Stomach smooth muscle (tissue), 2 donors: Measurements from ENCODE around the gene AP5S1.
A peak's percentile ranks its signal among the peaks of the same experiment; 100 is the strongest.

Experiments
- H3K27ac ChIP-seq: one replicate; pipeline ENCODE4 v1.7.0; 2013; ENCODE audit warnings: mild to moderate bottlenecking, low read length, inconsistent platforms
- H3K27me3 ChIP-seq, 2 donors: one replicate each; pipeline ENCODE4 v1.7.0; 2013; ENCODE audit warnings: low read length in 2 of 2; ENCODE audit not compliant: insufficient read depth in 2 of 2, control insufficient read depth in 1 of 2
- H3K36me3 ChIP-seq, 2 donors: one replicate each; pipeline ENCODE4 v1.7.0; 2013; ENCODE audit warnings: low read length in 2 of 2; ENCODE audit not compliant: control insufficient read depth in 2 of 2, insufficient read depth in 2 of 2
- H3K4me1 ChIP-seq: one replicate; pipeline ENCODE4 v1.7.0; 2013; ENCODE audit warnings: low read length; ENCODE audit not compliant: control insufficient read depth, insufficient read depth
- H3K4me3 ChIP-seq, 2 donors: one replicate each; pipeline ENCODE4 v1.7.0; 2013; ENCODE audit warnings: low read length in 2 of 2
- H3K9ac ChIP-seq, 2 donors: one replicate each; pipeline ENCODE4 v1.7.0; 2013; ENCODE audit warnings: low read length in 2 of 2, mild to moderate bottlenecking in 1 of 2
- H3K9me3 ChIP-seq, 2 donors: one replicate each; pipeline ENCODE4 v1.7.0; 2013; ENCODE audit warnings: low read length in 2 of 2; ENCODE audit not compliant: control insufficient read depth in 2 of 2
- donor health status: healthy.
- donor health status: Pancreatic carcinoma.

AP5S1 gene

DNA sequence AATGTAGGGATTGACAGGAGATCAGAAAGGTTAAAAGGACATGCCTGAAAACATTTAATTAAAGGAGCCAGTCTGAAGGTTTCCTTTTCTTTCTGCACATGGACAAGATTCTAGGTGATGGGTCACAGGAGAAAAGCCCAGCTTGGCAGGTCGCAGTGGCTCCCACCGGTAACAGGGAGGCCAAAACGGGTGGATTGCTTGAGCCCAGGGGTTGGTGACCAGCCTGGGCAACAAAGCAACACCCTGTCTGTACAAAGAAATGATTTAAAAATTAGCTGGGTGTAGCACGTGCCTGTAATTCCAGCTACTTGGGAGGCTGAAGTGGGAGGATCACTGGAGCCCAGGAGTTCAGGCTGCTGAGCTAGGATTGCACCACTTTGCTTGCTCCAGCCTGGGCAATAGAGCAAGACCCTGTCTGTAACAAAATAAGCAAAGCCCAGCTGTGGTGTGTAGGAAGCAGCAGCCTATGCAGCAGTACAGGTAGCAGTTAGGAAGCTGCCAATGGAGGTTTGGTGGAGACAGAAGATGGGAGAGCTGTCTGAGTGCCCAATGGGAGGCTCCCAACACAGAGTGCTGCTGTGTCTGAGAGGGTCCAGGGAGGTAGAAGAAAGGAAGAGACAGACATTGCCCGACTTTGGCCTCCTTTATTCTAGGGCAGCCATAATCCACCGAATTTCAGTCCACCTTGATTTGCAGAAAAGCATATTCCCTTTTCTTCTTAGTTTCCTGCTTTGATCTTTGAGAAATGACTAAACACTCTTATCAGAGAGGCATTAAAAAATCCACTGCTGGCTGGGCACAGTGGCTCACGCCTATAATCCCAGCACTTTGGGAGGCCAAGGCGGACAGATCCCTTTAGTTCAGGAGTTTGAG is 7.1 kb upstream of the AP5S1 start:
- Histone ChIP-seq H3K4me3 (no peak overlapping the region), H3K27ac (peak overlapping the region; percentile 97), H3K27me3 (no peaks in the 10 kb centered on the region), H3K9ac (no peak overlapping the region), H3K9me3 (no peaks in the 10 kb centered on the region), H3K4me1 (peaks cover 38% of the 10 kb centered on the region), H3K36me3 (no peaks in the 10 kb centered on the region)

DNA sequence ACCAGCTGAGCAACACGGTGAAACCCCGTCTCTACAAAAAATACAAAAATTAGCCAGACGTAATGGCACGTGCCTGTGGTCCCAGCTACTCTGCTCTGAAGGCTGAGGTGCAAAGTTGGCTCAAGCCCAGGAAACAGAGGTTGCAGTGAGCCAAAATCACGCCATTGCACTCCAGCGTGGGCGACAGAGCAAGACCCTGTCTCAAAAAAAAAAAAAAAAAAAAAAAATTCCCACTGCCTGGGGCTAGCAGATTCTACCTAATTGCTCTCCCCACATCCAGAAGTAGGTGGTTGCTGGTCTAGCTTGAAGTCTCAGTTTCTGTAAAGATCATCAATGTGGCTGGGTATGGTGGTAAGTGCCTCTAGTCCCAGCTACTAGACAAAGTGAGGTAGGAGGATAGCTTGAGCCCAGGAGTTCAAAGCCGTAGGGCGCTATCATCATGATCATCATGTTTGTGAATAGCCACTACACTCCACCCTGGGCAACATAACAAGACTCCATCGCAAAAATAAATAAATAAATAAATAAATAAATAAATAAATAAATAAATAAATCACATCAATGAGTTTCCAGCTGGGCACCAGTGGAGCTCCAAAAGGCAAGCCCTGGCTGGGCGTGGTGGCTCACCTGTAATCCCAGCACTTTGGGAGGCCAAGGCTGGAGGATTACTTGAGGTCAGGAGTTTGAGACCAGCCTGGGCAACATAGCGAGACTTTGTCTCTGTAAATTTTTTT is 6.3 kb upstream of the AP5S1 start:
- Histone ChIP-seq H3K4me1 (peaks cover 43% of the 10 kb centered on the region), H3K27me3 (no peaks in the 10 kb centered on the region), H3K4me3 (no peak overlapping the region), H3K27ac (peak overlapping the region; percentile 97), H3K9ac (no peak overlapping the region), H3K9me3 (no peaks in the 10 kb centered on the region), H3K36me3 (no peaks in the 10 kb centered on the region)

DNA sequence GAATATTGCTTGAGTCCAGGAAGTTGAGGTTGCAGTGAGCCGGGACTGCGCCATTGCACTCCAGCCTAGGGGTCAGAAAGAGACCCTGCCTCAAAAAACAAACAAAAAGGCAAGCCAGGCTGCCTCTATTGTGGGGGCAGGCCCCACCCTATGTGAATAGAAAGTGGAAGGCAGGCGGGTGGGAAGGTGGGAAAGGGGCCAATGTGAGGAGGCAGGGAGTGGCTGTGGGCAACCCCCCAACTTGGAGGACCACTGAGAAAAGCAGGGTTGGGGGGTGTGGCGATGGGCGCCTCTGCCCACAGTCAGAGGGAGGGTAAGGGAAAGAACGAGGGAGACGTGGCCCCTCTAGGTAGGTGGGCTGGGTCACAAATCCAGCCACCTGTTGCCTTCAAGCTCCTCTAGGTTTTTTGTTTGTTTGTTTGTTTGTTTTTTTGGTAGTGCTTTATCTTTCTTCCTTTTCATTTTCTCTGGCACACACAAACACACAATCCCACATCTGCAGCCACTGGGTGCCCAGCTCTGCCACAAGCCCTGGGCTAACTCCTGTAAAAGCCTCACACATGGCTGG is 5.3 kb upstream of the AP5S1 start:
- no peak overlapping the region for H3K27ac ChIP-seq
- H3K4me3 ChIP-seq, result no peak overlapping the region
- H3K9me3 ChIP-seq, result no peaks in the 10 kb centered on the region
- no peaks in the 10 kb centered on the region for H3K27me3 ChIP-seq
- H3K4me1 ChIP-seq, result peaks cover 50% of the 10 kb centered on the region
- no peak overlapping the region for H3K9ac ChIP-seq
- no peaks in the 10 kb centered on the region for H3K36me3 ChIP-seq

DNA sequence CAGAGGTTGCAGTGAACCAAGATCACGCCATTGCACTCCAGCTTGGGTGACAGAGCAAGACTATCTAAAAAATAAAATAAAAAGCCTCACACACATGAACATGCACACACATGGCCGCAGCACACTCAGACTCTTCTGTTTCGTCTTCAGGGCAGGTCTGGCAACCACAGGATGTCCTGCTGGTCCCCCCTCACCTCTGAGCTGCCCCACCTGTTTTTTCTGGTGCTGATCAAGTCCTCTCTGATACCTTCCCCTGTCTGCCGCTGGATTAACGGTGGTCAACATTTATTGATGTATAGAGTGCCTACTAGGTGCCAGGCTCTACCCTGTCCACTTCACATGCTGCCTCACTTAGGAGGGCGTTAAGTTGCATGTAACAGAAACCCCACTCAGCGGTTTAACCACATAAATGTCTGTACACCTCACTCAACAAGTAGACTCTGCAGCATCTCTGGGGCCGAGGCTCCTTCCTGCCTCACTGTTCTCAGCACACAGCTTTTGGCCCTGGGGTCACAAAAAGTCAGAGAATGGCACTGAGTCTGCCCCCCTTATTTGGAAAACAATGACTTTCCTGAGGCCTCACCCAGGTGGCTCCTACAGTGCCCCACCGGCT is 4.5 kb upstream of the AP5S1 start:
- H3K27ac ChIP-seq, result no peak overlapping the region

DNA sequence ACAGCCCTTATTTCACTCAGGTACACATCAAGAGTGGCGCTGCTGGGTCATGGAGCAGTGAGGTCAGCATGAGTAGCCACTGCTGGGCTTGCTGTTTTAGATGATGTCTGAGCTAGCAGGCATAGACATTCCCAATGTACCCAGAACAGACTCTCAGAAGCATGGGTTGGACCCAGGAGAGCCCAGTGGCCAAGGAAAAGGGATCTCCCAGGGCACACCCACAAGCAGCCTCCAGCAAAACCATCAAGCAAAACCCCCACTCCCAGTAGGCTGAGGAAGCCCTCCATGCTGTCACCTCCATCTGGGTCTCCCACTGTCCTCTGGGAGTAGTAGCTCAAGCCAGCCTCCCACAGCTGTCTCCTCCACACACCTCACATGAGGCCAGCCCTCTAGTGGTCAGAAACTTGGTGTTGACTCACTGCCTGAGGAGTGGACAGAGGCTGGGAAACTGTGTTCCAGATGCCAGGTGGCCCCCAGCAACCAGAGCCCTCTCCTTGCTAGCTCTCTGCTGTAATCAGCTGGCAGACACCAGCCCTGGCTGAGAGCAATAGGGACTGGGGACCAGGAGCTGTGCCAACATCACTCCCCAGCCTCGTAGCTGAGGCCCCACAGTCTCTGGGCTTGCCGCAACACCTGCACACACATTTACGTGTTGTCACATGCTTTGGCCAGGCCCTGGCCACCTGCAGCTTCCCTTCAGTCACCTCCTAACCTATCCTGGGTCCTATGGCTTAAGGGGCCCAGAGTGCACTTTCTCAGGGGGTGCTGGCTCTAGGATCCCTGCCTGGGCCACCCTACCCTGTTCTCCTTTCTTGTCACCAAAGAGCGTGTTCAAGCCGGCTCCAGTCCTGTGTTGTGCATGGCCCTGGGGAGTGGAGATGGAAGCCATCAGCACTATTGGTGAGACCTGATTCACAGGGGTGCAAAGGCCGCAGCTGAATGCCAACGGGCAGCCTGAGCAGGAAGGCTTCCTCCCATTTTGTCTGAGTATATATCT is 1.9 kb upstream of the AP5S1 start:
- H3K9ac ChIP-seq, result peak overlapping the region; percentile 8 to 21
- no peaks in the 10 kb centered on the region for H3K9me3 ChIP-seq
- peaks cover 10 to 11% of the 10 kb centered on the region in 2 donors for H3K36me3 ChIP-seq
- H3K4me3 ChIP-seq, result no peak overlapping the region
- H3K4me1 ChIP-seq, result peaks cover 31% of the 10 kb centered on the region
- no peaks in the 10 kb centered on the region for H3K27me3 ChIP-seq
- peak overlapping the region; percentile 77 for H3K27ac ChIP-seq

More for the DNA sequence above, 4.5 kb upstream of the AP5S1 start:
- no peak overlapping the region for H3K4me3 ChIP-seq
- H3K36me3 ChIP-seq, result no peaks in the 10 kb centered on the region
- no peaks in the 10 kb centered on the region for H3K27me3 ChIP-seq
- peaks cover 44% of the 10 kb centered on the region for H3K4me1 ChIP-seq
- no peaks in the 10 kb centered on the region for H3K9me3 ChIP-seq
- H3K9ac ChIP-seq, result no peak overlapping the region

DNA sequence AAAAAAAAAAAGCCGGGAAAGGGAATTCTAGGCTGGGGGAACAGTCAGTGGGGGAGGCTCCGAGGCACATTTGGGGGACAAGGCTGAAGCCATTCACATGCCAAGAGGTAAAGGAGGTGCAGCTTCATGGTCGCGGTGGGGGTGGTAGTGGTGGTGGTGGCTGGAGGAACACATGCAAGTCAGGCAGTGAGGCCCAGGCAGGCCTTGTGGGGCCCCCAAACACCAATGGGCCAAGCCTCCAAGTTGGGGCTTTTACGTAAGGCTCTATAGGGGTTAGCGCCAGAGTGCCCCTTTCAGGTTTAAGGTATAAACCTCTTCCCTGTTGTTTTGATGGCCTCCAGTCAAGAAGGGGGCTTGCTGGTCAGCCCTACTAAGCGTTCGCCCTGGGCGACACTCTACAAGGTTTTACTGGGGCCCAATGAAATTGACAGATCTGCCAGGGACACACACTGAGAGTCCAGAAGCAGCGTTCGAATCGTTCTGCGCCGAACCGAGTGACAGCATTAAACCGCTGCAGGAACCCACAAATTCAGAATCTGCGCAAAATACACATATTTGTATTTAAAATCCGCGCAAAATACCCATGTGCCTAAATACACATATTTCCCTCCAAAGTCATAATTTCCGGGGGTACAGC is 818 bp upstream of the AP5S1 start:
- no peaks in the 10 kb centered on the region for H3K27me3 ChIP-seq
- peaks cover 28% of the 10 kb centered on the region for H3K4me1 ChIP-seq
- peaks cover 20 to 22% of the 10 kb centered on the region in 2 donors for H3K36me3 ChIP-seq
- no peaks in the 10 kb centered on the region for H3K9me3 ChIP-seq
- peak overlapping the region; percentile 97 for H3K27ac ChIP-seq
- H3K4me3 ChIP-seq, result peak overlapping the region; percentile 84 to 90
- H3K9ac ChIP-seq, result peak overlapping the region; percentile 96 to 98

DNA sequence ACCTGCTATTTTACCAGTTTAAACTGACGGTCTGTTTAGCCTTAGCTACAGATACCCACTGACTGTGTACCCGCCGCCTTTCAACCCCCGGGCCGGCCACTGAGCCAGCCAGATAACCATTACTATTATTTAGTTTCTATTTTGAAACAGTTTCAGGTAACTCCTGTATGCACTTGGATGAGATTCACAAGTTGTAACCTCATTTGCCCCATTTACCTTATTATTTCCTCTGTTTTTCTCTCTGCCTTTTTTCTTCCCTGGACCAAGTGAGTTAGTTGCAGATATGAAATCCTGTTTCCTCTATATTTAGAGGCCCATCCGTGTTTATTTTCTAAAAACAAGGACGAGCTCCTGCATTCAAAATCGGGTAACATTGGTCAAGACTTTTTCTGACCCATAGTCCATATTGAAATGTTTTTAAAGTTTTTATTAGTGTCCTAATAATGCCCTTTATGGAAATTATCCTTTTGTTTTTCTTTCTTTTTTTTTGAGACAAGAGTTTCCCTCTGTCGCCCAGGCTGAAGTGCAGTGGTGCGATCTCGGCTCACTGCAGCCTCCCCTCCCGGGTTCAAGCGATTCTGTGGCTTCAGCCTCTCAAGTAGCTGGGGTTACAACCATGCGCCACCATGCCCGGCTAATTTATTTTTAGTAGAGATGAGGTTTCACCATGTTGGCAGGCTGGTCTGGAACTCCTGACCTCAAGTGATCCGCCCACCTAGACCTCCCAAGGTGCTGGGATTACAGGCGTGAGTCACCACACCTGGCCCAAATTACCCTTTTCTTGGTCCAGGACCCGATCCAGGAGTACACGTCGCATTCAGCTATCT is 767 bp downstream of the AP5S1 start:
- H3K4me1 ChIP-seq, result peaks cover 28% of the 10 kb centered on the region
- H3K27ac ChIP-seq, result peak overlapping the region; percentile 97
- peak overlapping the region; percentile 84 to 90 for H3K4me3 ChIP-seq
- H3K9ac ChIP-seq, result peak overlapping the region; percentile 96 to 98
- no peaks in the 10 kb centered on the region for H3K27me3 ChIP-seq
- H3K36me3 ChIP-seq, result peaks cover 25 to 34% of the 10 kb centered on the region in 2 donors
- H3K9me3 ChIP-seq, result no peaks in the 10 kb centered on the region

DNA sequence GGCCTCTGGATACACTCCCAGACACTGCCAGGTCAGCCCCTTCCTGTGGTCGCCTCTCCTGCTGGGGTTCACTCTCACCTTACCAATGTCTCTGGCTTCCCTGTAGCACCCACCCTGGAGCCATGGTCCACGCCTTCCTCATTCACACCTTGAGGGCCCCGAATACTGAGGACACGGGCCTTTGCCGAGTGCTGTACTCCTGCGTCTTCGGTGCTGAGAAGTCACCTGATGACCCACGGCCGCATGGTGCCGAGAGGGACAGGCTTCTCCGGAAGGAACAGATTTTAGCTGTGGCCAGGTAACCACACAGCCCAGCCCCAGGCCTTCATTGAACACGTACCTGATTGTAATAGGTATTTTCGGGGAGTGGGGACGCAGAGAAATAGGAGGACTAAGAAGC is 1.6 kb downstream of the AP5S1 start:
- peak overlapping the region in 1 of 2 donors; percentile 13 for H3K9ac ChIP-seq
- no peaks in the 10 kb centered on the region for H3K27me3 ChIP-seq
- peak overlapping the region; percentile 97 for H3K27ac ChIP-seq
- H3K9me3 ChIP-seq, result no peaks in the 10 kb centered on the region
- H3K4me3 ChIP-seq, result no peak overlapping the region
- H3K4me1 ChIP-seq, result peaks cover 28% of the 10 kb centered on the region
- H3K36me3 ChIP-seq, result peaks cover 29 to 38% of the 10 kb centered on the region in 2 donors

DNA sequence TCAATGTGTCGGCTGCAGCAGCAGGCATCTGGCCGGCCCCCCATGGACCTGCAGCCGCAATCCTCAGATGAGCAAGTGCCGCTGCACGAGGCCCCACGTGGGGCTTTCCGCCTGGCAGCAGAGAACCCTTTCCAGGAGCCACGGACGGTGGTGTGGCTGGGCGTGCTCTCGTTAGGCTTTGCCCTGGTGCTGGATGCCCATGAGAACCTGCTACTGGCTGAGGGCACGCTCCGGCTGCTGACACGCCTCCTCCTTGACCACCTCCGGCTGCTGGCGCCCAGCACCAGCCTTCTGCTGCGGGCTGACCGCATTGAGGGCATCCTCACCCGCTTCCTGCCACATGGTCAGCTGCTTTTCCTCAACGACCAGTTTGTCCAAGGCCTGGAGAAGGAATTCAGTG is 3.5 kb downstream of the AP5S1 start:
- Histone ChIP-seq H3K4me1 (peaks cover 18% of the 10 kb centered on the region), H3K9me3 (no peaks in the 10 kb centered on the region), H3K4me3 (no peak overlapping the region), H3K9ac (no peak overlapping the region), H3K36me3 (peaks cover 34 to 43% of the 10 kb centered on the region in 2 donors), H3K27ac (no peak overlapping the region), H3K27me3 (no peaks in the 10 kb centered on the region)
